HG03565 (cell line): ENCODE measurements around the gene GRIK3.

Experiments used
- ATAC-seq: cut with Tn5 transposase; IDR thresholded peaks from one replicate; pipeline ENCODE4 v1.9.1; 2021; ENCODE audit warnings: mild to moderate bottlenecking, moderate library complexity; ENCODE audit not compliant: unreplicated experiment

GRIK3 gene

GRCh38 chr1:36859926-36860325 lies 174.4 kb downstream of the GRIK3 start:
- ATAC-seq = no peak

GRCh38 chr1:36858981-36859380 lies 175.3 kb downstream of the GRIK3 start:
- ATAC-seq = no peak

- ATAC-seq = no peak
These were observed 175.8 kb downstream of the GRIK3 start for GRCh38 chr1:36858553-36858952.

- ATAC-seq = no peak
These were observed 176.6 kb downstream of the GRIK3 start for GRCh38 chr1:36857754-36858153.

- no peak for ATAC-seq
These were observed 178.4 kb downstream of the GRIK3 start for GRCh38 chr1:36855699-36856494.

GRCh38 chr1:36853638-36854037 lies 180.7 kb downstream of the GRIK3 start:
- ATAC-seq = no peak

- ATAC-seq = no peak
These were observed 181.7 kb downstream of the GRIK3 start for GRCh38 chr1:36852586-36852985.

GRCh38 chr1:36851595-36851994 lies 182.7 kb downstream of the GRIK3 start:
- no peak for ATAC-seq

- ATAC-seq = no peak
These were observed 183.2 kb downstream of the GRIK3 start for GRCh38 chr1:36851087-36851486.

GRCh38 chr1:36849956-36850355 lies 184.4 kb downstream of the GRIK3 start:
- no peak for ATAC-seq

- no peak for ATAC-seq
These were observed 186.6 kb downstream of the GRIK3 start for GRCh38 chr1:36847761-36848160.

GRCh38 chr1:36847186-36847585 lies 187.1 kb downstream of the GRIK3 start:
- no peak for ATAC-seq

GRCh38 chr1:36846357-36846756 lies 188.0 kb downstream of the GRIK3 start:
- ATAC-seq = no peak

- no peak for ATAC-seq
These were observed 188.5 kb downstream of the GRIK3 start for GRCh38 chr1:36845802-36846201.

GRCh38 chr1:36844917-36845316 lies 189.4 kb downstream of the GRIK3 start:
- ATAC-seq = no peak

- no peak for ATAC-seq
These were observed 190.3 kb downstream of the GRIK3 start for GRCh38 chr1:36843906-36844610.

GRCh38 chr1:36843027-36843426 lies 191.3 kb downstream of the GRIK3 start:
- no peak for ATAC-seq

- no peak for ATAC-seq
These were observed 191.9 kb downstream of the GRIK3 start for GRCh38 chr1:36842448-36842847.

- ATAC-seq = no peak
These were observed 194.8 kb downstream of the GRIK3 start for GRCh38 chr1:36839485-36839884.

- no peak for ATAC-seq
These were observed 195.4 kb downstream of the GRIK3 start for GRCh38 chr1:36838888-36839287.

- no peak for ATAC-seq
These were observed 197.4 kb downstream of the GRIK3 start for GRCh38 chr1:36836916-36837315.

GRCh38 chr1:36836196-36836883 lies 198.0 kb downstream of the GRIK3 start:
- ATAC-seq = no peak
